GM19328 (cell line): ENCODE data around the gene EFL1.

Experiments used
- ATAC-seq: cut with Tn5 transposase; IDR thresholded peaks from one replicate; pipeline ENCODE4 v1.9.1; 2021; ENCODE audit warnings: mild to moderate bottlenecking, moderate library complexity; ENCODE audit not compliant: unreplicated experiment

EFL1 gene

GRCh38 chr15:82168296-82168695 lies 94.2 kb downstream of the EFL1 start:
- no peak for ATAC-seq

GRCh38 chr15:82165948-82166376 lies 96.6 kb downstream of the EFL1 start:
- no peak for ATAC-seq

GRCh38 chr15:82159922-82160321 lies 102.6 kb downstream of the EFL1 start:
- ATAC-seq = no peak

GRCh38 chr15:82158811-82159210 lies 103.7 kb downstream of the EFL1 start:
- ATAC-seq = no peak

GRCh38 chr15:82150645-82151044 lies 111.9 kb downstream of the EFL1 start:
- ATAC-seq = no peak

GRCh38 chr15:82146990-82147461 lies 115.5 kb downstream of the EFL1 start:
- no peak for ATAC-seq

GRCh38 chr15:82146576-82146975 lies 116.0 kb downstream of the EFL1 start:
- ATAC-seq = no peak

GRCh38 chr15:82143390-82144385 lies 118.8 kb downstream of the EFL1 start:
- ATAC-seq = no peak

GRCh38 chr15:82140886-82141285 lies 121.6 kb downstream of the EFL1 start:
- no peak for ATAC-seq

- ATAC-seq = no peak
These were observed 122.7 kb downstream of the EFL1 start for GRCh38 chr15:82139823-82140268.

- no peak for ATAC-seq
These were observed 124.2 kb downstream of the EFL1 start for GRCh38 chr15:82138306-82138705.

- ATAC-seq = no peak
These were observed 125.3 kb downstream of the EFL1 start for GRCh38 chr15:82137261-82137660.

GRCh38 chr15:82136120-82136519 lies 126.4 kb downstream of the EFL1 start:
- no peak for ATAC-seq

- no peak for ATAC-seq
These were observed 126.9 kb downstream of the EFL1 start for GRCh38 chr15:82135638-82136037.

- no peak for ATAC-seq
These were observed 128.1 kb downstream of the EFL1 start for GRCh38 chr15:82134461-82134860.

- no peak for ATAC-seq
These were observed 129.3 kb downstream of the EFL1 start for GRCh38 chr15:82133251-82133650.

GRCh38 chr15:82132742-82133141 lies 129.8 kb downstream of the EFL1 start:
- ATAC-seq = no peak

- no peak for ATAC-seq
These were observed 130.4 kb downstream of the EFL1 start for GRCh38 chr15:82132096-82132495.

GRCh38 chr15:82130248-82130647 lies 132.3 kb downstream of the EFL1 start:
- no peak for ATAC-seq

- no peak for ATAC-seq
These were observed 132.8 kb downstream of the EFL1 start for GRCh38 chr15:82129761-82130160.

- ATAC-seq = no peak
These were observed 133.3 kb downstream of the EFL1 start for GRCh38 chr15:82129149-82129692.
